HepG2 (cell line): ENCODE measurements around the gene TBC1D12. TPM values are rescaled to one million over a fixed set of nuclear protein-coding genes. Genes with fewer than 3 reads are reported as not detected.

Experiments
- ATAC-seq: fragments of 200-7000 bp; cut with Tn5 transposase; 3 replicates; pipeline ENCODE4 v1.9.1; 2020; ENCODE audit warnings: mild to moderate bottlenecking, moderate library complexity
- BruUV-seq: library from RNA; stranded (reverse); fragments of 400-500 nt; replicated peaks from 2 replicates; lab custom pipeline; 2021; lab: Mats Ljungman, UMichigan
- CTCF ChIA-PET: fragments of 300-600 bp; formaldehyde crosslinking; extraction: SDS; loops from one replicate; lab custom pipeline; 2021; ENCODE audit warnings: low total read pairs, inconsistent platforms, low intra/inter-chr PET ratio; lab: Yijun Ruan, JAX
- POLR2A ChIA-PET: fragments of 350-600 bp; sonication (Branson Sonifier 250); formaldehyde crosslinking; loops from one replicate; lab custom pipeline; 2020; ENCODE audit warnings: antibody characterized with exemption, inconsistent platforms; lab: Yijun Ruan, JAX
- DNase-seq: peaks from one replicate; pipeline ENCODE4 v3.0.0-alpha.2; 2015; ENCODE audit warnings: low spot score
- FAIRE-seq: peaks from 3 replicates; lab custom pipeline; 2011; peaks lifted over from hg19 to GRCh38; lab: Jason Lieb, UNC
- H2AFZ ChIP-seq: one replicate; pipeline ENCODE4 v1.6.1; 2011; ENCODE audit warnings: low read length, inconsistent platforms
- H3K27ac ChIP-seq: fragments of 300-600 bp; 3 replicates; pipeline ENCODE4 v1.8.0; 2011; ENCODE audit warnings: mixed run types, mild to moderate bottlenecking, mixed read lengths, low read length, inconsistent platforms; ENCODE audit not compliant: insufficient read depth; ENCODE audit errors: extremely low read length
- H3K27me3 ChIP-seq, 2 experiments: fragments of 200-600 bp in 1 of 2; 2 replicates in 1 of 2; 3 replicates in 1 of 2; pipeline versions ENCODE4 v1.6.0 to v1.8.0; 2011; ENCODE audit warnings: low read length in 2 of 2, mild to moderate bottlenecking in 2 of 2, moderate library complexity in 2 of 2, inconsistent platforms in 1 of 2; ENCODE audit not compliant: insufficient read depth in 2 of 2, control insufficient read depth in 1 of 2
- H3K36me3 ChIP-seq, 2 experiments: fragments of 200-600 bp in 1 of 2; replicated peaks in 1 of 2; 2 replicates in 1 of 2; 3 replicates in 1 of 2; pipeline versions ENCODE4 v1.5.1 to v1.8.0; 2011; ENCODE audit warnings: low read length in 2 of 2, inconsistent platforms in 1 of 2; ENCODE audit not compliant: insufficient read depth in 2 of 2, control insufficient read depth in 1 of 2
- H3K4me1 ChIP-seq: 2 replicates; pipeline ENCODE4 v1.5.1; 2012; ENCODE audit warnings: low read length, inconsistent platforms; ENCODE audit not compliant: insufficient read depth
- H3K4me2 ChIP-seq: 2 replicates; pipeline ENCODE4 v1.6.0; 2011; ENCODE audit warnings: low read depth, low read length, inconsistent platforms
- H3K4me3 ChIP-seq, 3 experiments: fragments of 200-600 bp in 1 of 3; sonication (generic), shearing (Covaris generic) in 1 of 3; replicated peaks in 1 of 3; 2 replicates each; pipeline ENCODE4 v1.5.1; 2011 to 2016; ENCODE audit warnings: low read length in 3 of 3, inconsistent platforms in 2 of 3, low read depth in 2 of 3, mild to moderate bottlenecking in 2 of 3, control low read depth in 1 of 3, mixed read lengths in 1 of 3; ENCODE audit not compliant: insufficient read depth in 1 of 3
- H3K79me2 ChIP-seq: one replicate; pipeline ENCODE4 v1.6.1; 2011; ENCODE audit warnings: low read length, inconsistent platforms; ENCODE audit not compliant: insufficient read depth
- H3K9ac ChIP-seq: 2 replicates; pipeline ENCODE4 v1.6.0; 2011; ENCODE audit warnings: mild to moderate bottlenecking, low read depth, low read length, inconsistent platforms; ENCODE audit not compliant: insufficient read depth
- H3K9me3 ChIP-seq: 2 replicates; pipeline ENCODE4 v1.5.1; 2012; ENCODE audit warnings: mild to moderate bottlenecking, low read length
- H4K20me1 ChIP-seq: 2 replicates; pipeline ENCODE4 v1.6.0; 2011; ENCODE audit warnings: inconsistent platforms, mild to moderate bottlenecking, low read length, moderate library complexity; ENCODE audit not compliant: insufficient read depth
- AFF4 ChIP-seq: sonication (generic); formaldehyde crosslinking; IDR thresholded peaks from 2 replicates; pipeline ENCODE4 v1.4.0; 2020; ENCODE audit warnings: missing genetic modification reagents
- BCL6 ChIP-seq: IDR thresholded peaks from 2 replicates; pipeline ENCODE4 v1.6.1; 2016; ENCODE audit warnings: missing genetic modification reagents, missing compliant biosample characterization
- GATAD2A ChIP-seq: IDR thresholded peaks from 2 replicates; pipeline ENCODE4 v1.6.1; 2016
- HDAC1 ChIP-seq: sonication (generic); formaldehyde crosslinking; IDR thresholded peaks from 2 replicates; pipeline ENCODE4 v1.5.1; 2020; ENCODE audit warnings: mild to moderate bottlenecking, missing genetic modification reagents
- JARID2 ChIP-seq: sonication (generic); formaldehyde crosslinking; IDR thresholded peaks from 2 replicates; pipeline ENCODE4 v1.8.1; 2023; ENCODE audit warnings: missing genetic modification reagents, inconsistent platforms; ENCODE audit not compliant: insufficient replicate concordance
- KDM5A ChIP-seq: fragments of 200-600 bp; sonication (generic); IDR thresholded peaks from 2 replicates; pipeline ENCODE4 v1.7.0; 2018; ENCODE audit warnings: antibody characterized with exemption, mild to moderate bottlenecking, low read length, borderline replicate concordance
- LCORL ChIP-seq, 2 experiments: fragments of 450-650 bp in 1 of 2; sonication (generic) in 1 of 2; formaldehyde crosslinking in 1 of 2; IDR thresholded peaks; 2 replicates each; pipeline versions ENCODE4 v1.5.0 to v1.6.1; 2017 to 2020; ENCODE audit warnings: antibody characterized with exemption in 1 of 2, missing genetic modification reagents in 1 of 2
- SKIL ChIP-seq: sonication (generic); formaldehyde crosslinking; IDR thresholded peaks from 2 replicates; pipeline ENCODE4 v1.8.0; 2022; ENCODE audit warnings: missing genetic modification reagents, mild to moderate bottlenecking, moderate library complexity, borderline replicate concordance
- SYNCRIP ChIP-seq: fragments of 200-400 bp; formaldehyde crosslinking; IDR thresholded peaks from 2 replicates; pipeline ENCODE4 v1.6.1; 2018; ENCODE audit warnings: mild to moderate bottlenecking, low read depth, low read length; ENCODE audit not compliant: insufficient read depth
- ZNF121 ChIP-seq: sonication (generic); formaldehyde crosslinking; IDR thresholded peaks from 2 replicates; pipeline ENCODE4 v1.5.0; 2020; ENCODE audit warnings: mild to moderate bottlenecking, missing genetic modification reagents
- ZNF292 ChIP-seq: sonication (generic); formaldehyde crosslinking; IDR thresholded peaks from 2 replicates; pipeline ENCODE4 v1.8.1; 2022; ENCODE audit warnings: mild to moderate bottlenecking, low read depth, missing genetic modification reagents, borderline replicate concordance
- ZNF30 ChIP-seq: sonication (generic); formaldehyde crosslinking; IDR thresholded peaks from 2 replicates; pipeline ENCODE4 v1.5.0; 2020; ENCODE audit warnings: mild to moderate bottlenecking, missing genetic modification reagents
- ZNF382 ChIP-seq: sonication (generic); formaldehyde crosslinking; IDR thresholded peaks from 2 replicates; pipeline ENCODE4 v1.5.0; 2020; ENCODE audit warnings: missing genetic modification reagents, mild to moderate bottlenecking, borderline replicate concordance
- ZNF557 ChIP-seq: sonication (generic); formaldehyde crosslinking; IDR thresholded peaks from 2 replicates; pipeline ENCODE4 v1.4.0; 2020; ENCODE audit warnings: missing genetic modification reagents
- ZNF563 ChIP-seq: sonication (generic); formaldehyde crosslinking; IDR thresholded peaks from 2 replicates; pipeline ENCODE4 v1.8.0; 2022; ENCODE audit warnings: mild to moderate bottlenecking, moderate library complexity, missing genetic modification reagents
- ZNF629 ChIP-seq: sonication (generic); formaldehyde crosslinking; conservative IDR thresholded peaks from 2 replicates; pipeline ENCODE4 v1.5.0; 2020; ENCODE audit warnings: missing genetic modification reagents
- ZNF678 ChIP-seq: sonication (generic); formaldehyde crosslinking; IDR thresholded peaks from 2 replicates; pipeline ENCODE4 v1.4.0; 2020; ENCODE audit warnings: mild to moderate bottlenecking, missing genetic modification reagents
- ZSCAN29 ChIP-seq: sonication (generic); formaldehyde crosslinking; conservative IDR thresholded peaks from 2 replicates; pipeline ENCODE4 v1.4.0; 2020; ENCODE audit warnings: mild to moderate bottlenecking, missing genetic modification reagents
- WGBS: methylation state at CpG from one replicate; pipeline ENCODE4 v1.1.6; 2017; ENCODE audit warnings: low lambda C conversion rate; 5-methylcytosine and 5-hydroxymethylcytosine counted together
- in situ Hi-C: cut with HindIII; loops from 2 replicates; pipeline ENCODE4 v1.10.0; 2017; ENCODE audit warnings: low pct_unique_long_range_greater_than_20kb; ENCODE audit not compliant: extremely low pct_ligation_motif_present
- intact Hi-C: fragments of 100-400 bp; cut with micrococcal nuclease; formaldehyde crosslinking; loops from one replicate; pipeline ENCODE4 v1.10.0; 2022; ENCODE audit not compliant: unreplicated experiment
- polyA plus RNA-seq, 8 experiments: library from polyadenylated mRNA; depleted of rRNA in 3 of 8; stranded (reverse) in 7 of 8; unstranded in 1 of 8; fragments of >200 nt; fragmentation: Illumina TruSeq in 4 of 8; extraction: Trizol in 4 of 8; gene quantifications; 2 replicates each; pipeline versions ENCODE4 v1.2.1 to v1.2.3, GENCODE V29; 2011 to 2016; ENCODE audit warnings: low read depth in 4 of 8, missing spikeins in 1 of 8, mixed read lengths in 1 of 8; ENCODE audit not compliant: insufficient read depth in 1 of 8
- total RNA-seq, 5 experiments: library from RNA; depleted of rRNA; stranded (reverse); fragments of >200 nt; fragmentation: Illumina TruSeq; extraction: Trizol; gene quantifications; 2 replicates each; pipeline ENCODE4 v1.2.3, GENCODE V29; 2016; ENCODE audit warnings: low read depth in 1 of 5

Gene TBC1D12
- total and polyA plus RNA-seq, 2 of the 13 experiments (the other 11 are each of a cell fraction or from before 2014, with no cell fraction given) = 5.7 to 6.2 TPM

GRCh38 chr10:94424714-94425337 lies 22.5 kb downstream of the TBC1D12 start:
- no peak overlapping the region for H3K9ac ChIP-seq
- H2AFZ ChIP-seq = no peak overlapping the region
- H4K20me1 ChIP-seq = 0 out of 2 replicates have a peak, but pooled peaks cover 3% of the 10 kb centered on the region
- in situ Hi-C loops = loop anchor here (25.0 kb wide), 1 partner anchor 513 kb away; no protein-coding TSS in a partner anchor
- no peak for TF ChIP-seq KDM5A
- TF ChIP-seq ZNF30 (CRISPR knock-in tag) = no peak
- no peak for TF ChIP-seq JARID2 (CRISPR knock-in tag)
- TF ChIP-seq LCORL (IDR thresholded peaks at IDR 0.05) = no peak
- TF ChIP-seq LCORL (CRISPR knock-in tag; IDR thresholded peaks at IDR 0.05) = no peak
- no peak for TF ChIP-seq ZNF563 (CRISPR knock-in tag)
- no peak for TF ChIP-seq ZSCAN29 (CRISPR knock-in tag)
- TF ChIP-seq ZNF678 (CRISPR knock-in tag) = no peak
- no peak for TF ChIP-seq AFF4 (CRISPR knock-in tag)
- TF ChIP-seq ZNF292 = no peak
- no peak for TF ChIP-seq ZNF382 (CRISPR knock-in tag)
- no peak for TF ChIP-seq SYNCRIP
- no peak for TF ChIP-seq BCL6 (CRISPR knock-in tag)
- no peak for TF ChIP-seq ZNF557 (CRISPR knock-in tag)
- TF ChIP-seq SKIL (CRISPR knock-in tag) = no peak
- no peak for TF ChIP-seq GATAD2A (CRISPR knock-in tag)
- TF ChIP-seq HDAC1 (CRISPR knock-in tag) = no peak
- no peak for TF ChIP-seq ZNF121 (CRISPR knock-in tag)
- no peak for TF ChIP-seq ZNF629 (CRISPR knock-in tag)
- ChIA-PET POLR2A (no interaction called here), CTCF (no interaction called here)
- H3K4me3 ChIP-seq = no peak overlapping the region
- intact Hi-C loops = no loop called here
- FAIRE-seq (no peak), ATAC-seq (no peak), DNase-seq (no peak)
- no peaks in the 10 kb centered on the region for H3K36me3 ChIP-seq
- peaks cover 18% of the 10 kb centered on the region for H3K9me3 ChIP-seq
- no peak overlapping the region for H3K27ac ChIP-seq
- WGBS = 93% methylated on average over 4 of the region's 4 CpGs
- no peaks in the 10 kb centered on the region for H3K4me1 ChIP-seq
- H3K4me2 ChIP-seq = no peak overlapping the region
- H3K27me3 ChIP-seq = no peaks in the 10 kb centered on the region
- peaks cover 32% of the 10 kb centered on the region for H3K79me2 ChIP-seq
- no TSS peak for BruUV-seq
